GM12878 (cell line): Measurements from ENCODE around the gene RPS6KA4. TPM values are rescaled to one million over a fixed set of nuclear protein-coding genes. Genes with fewer than 3 reads are reported as not detected.

Experiments
- ATAC-seq: fragments of 200-7000 bp; cut with Tn5 transposase; 3 replicates; pipeline ENCODE4 v1.9.1; 2020; ENCODE audit warnings: mild to moderate bottlenecking, moderate library complexity
- BruUV-seq: library from RNA; stranded (reverse); fragments of 400-500 nt; replicated peaks from 2 replicates; lab custom pipeline; 2021; lab: Mats Ljungman, UMichigan
- CTCF ChIA-PET: fragments of 300-600 bp; sonication (Branson Sonifier 250); formaldehyde crosslinking; extraction: SDS; loops from one replicate; lab custom pipeline; 2021; ENCODE audit warnings: inconsistent platforms; lab: Yijun Ruan, JAX
- POLR2A ChIA-PET: fragments of 350-600 bp; formaldehyde crosslinking; extraction: SDS; loops from one replicate; lab custom pipeline; 2021; ENCODE audit warnings: inconsistent platforms; lab: Charles Lee
- RAD21 ChIA-PET: fragments of 300-600 bp; sonication (Branson Sonifier 250); formaldehyde crosslinking; loops from one replicate; lab custom pipeline; 2023; ENCODE audit warnings: antibody characterized with exemption; ENCODE audit not compliant: unreplicated experiment; lab: Charles Lee
- SMC1A ChIA-PET: fragments of 300-600 bp; sonication (Branson Sonifier 250); formaldehyde crosslinking; loops from one replicate; lab custom pipeline; 2023; ENCODE audit not compliant: unreplicated experiment, uncharacterized antibody; lab: Charles Lee
- DNase-seq: peaks from one replicate; pipeline ENCODE4 v3.0.0-alpha.2; 2011; ENCODE audit warnings: low read depth, low spot score
- FAIRE-seq: peaks from 3 replicates; lab custom pipeline; 2011; peaks lifted over from hg19 to GRCh38; lab: Jason Lieb, UNC
- H2AFZ ChIP-seq: 2 replicates; pipeline ENCODE4 v1.6.0; 2011; ENCODE audit warnings: low read depth, low read length, control low read depth; ENCODE audit not compliant: control insufficient read depth
- H3K27ac ChIP-seq: 2 replicates; pipeline ENCODE4 v1.5.1; 2011; ENCODE audit warnings: control low read depth; ENCODE audit not compliant: control insufficient read depth, insufficient read depth
- H3K27me3 ChIP-seq, 2 experiments: replicated peaks in 1 of 2; 2 replicates each; pipeline versions ENCODE4 v1.6.0 to v1.6.1; 2011; ENCODE audit warnings: low read length in 1 of 2; ENCODE audit not compliant: control insufficient read depth in 2 of 2, insufficient read depth in 2 of 2
- H3K36me3 ChIP-seq, 2 experiments: 2 replicates each; pipeline ENCODE4 v1.5.1; 2011; ENCODE audit warnings: low read length in 1 of 2; ENCODE audit not compliant: control insufficient read depth in 2 of 2, insufficient read depth in 2 of 2
- H3K4me1 ChIP-seq: 2 replicates; pipeline ENCODE4 v1.6.1; 2011; ENCODE audit warnings: mild to moderate bottlenecking, low read length, moderate library complexity, mixed read lengths; ENCODE audit not compliant: control insufficient read depth, insufficient read depth
- H3K4me2 ChIP-seq: 2 replicates; pipeline ENCODE4 v1.6.0; 2011; ENCODE audit warnings: control low read depth; ENCODE audit not compliant: control insufficient read depth, insufficient read depth
- H3K4me3 ChIP-seq: fragments of 200-600 bp; sonication (generic); 2 replicates; pipeline ENCODE4 v1.5.1; 2016
- H3K79me2 ChIP-seq: 2 replicates; pipeline ENCODE4 v1.6.0; 2011; ENCODE audit warnings: low read length; ENCODE audit not compliant: control insufficient read depth, insufficient read depth
- H3K9ac ChIP-seq: 2 replicates; pipeline ENCODE4 v1.8.0; 2011; ENCODE audit warnings: low read length, control low read depth, mixed read lengths; ENCODE audit not compliant: control insufficient read depth, insufficient read depth
- H3K9me3 ChIP-seq: replicated peaks from 3 replicates; pipeline ENCODE4 v1.5.1; 2011; ENCODE audit warnings: mild to moderate bottlenecking, low read length; ENCODE audit not compliant: control insufficient read depth, insufficient read depth
- H4K20me1 ChIP-seq: 2 replicates; pipeline ENCODE4 v1.6.0; 2011; ENCODE audit not compliant: control insufficient read depth, insufficient read depth
- BHLHE40 ChIP-seq, 2 experiments: fragments of 450-650 bp in 1 of 2; IDR thresholded peaks; 2 replicates each; pipeline ENCODE4 v1.6.1; 2011 to 2017; ENCODE audit warnings: low read depth in 2 of 2, borderline replicate concordance in 1 of 2, improper control_type of control experiment in 1 of 2, low read length in 1 of 2, mild to moderate bottlenecking in 1 of 2
- CEBPZ ChIP-seq: fragments of 150-350 bp; IDR thresholded peaks from 2 replicates; pipeline ENCODE4 v1.6.1; 2016; ENCODE audit warnings: low read depth, low read length
- EP300 ChIP-seq, 2 experiments: fragments of 150-350 bp in 1 of 2; IDR thresholded peaks; 2 replicates each; pipeline ENCODE4 v1.6.1; 2011 to 2012; ENCODE audit warnings: low read depth in 2 of 2, low read length in 2 of 2, borderline replicate concordance in 1 of 2, improper control_type of control experiment in 1 of 2, inconsistent platforms in 1 of 2; ENCODE audit not compliant: control insufficient read depth in 1 of 2
- IKZF2 ChIP-seq, 2 experiments: fragments of 450-650 bp; IDR thresholded peaks; 2 replicates each; pipeline ENCODE4 v1.6.1; 2017; ENCODE audit warnings: mild to moderate bottlenecking in 2 of 2, moderate library complexity in 2 of 2
- NBN ChIP-seq: fragments of 450-650 bp; IDR thresholded peaks from 2 replicates; pipeline ENCODE4 v1.6.1; 2016
- NFIC ChIP-seq: IDR thresholded peaks from 2 replicates; pipeline ENCODE4 v1.6.1; 2012; ENCODE audit warnings: low read depth, mild to moderate bottlenecking, inconsistent platforms, low read length, moderate library complexity
- POU2F2 ChIP-seq: IDR thresholded peaks from 3 replicates; pipeline ENCODE4 v1.6.1; 2011; ENCODE audit warnings: low read depth, mild to moderate bottlenecking, low read length, borderline replicate concordance
- RAD21 ChIP-seq: IDR thresholded peaks from 2 replicates; pipeline ENCODE4 v1.6.1; 2011; ENCODE audit warnings: mild to moderate bottlenecking, low read depth, low read length, moderate library complexity; ENCODE audit not compliant: insufficient read depth
- RCOR1 ChIP-seq: conservative IDR thresholded peaks from 2 replicates; pipeline ENCODE4 v1.6.1; 2012; ENCODE audit warnings: low read depth, low read length, improper control_type of control experiment
- SMARCA5 ChIP-seq: fragments of 450-650 bp; IDR thresholded peaks from 2 replicates; pipeline ENCODE4 v1.6.1; 2017; ENCODE audit warnings: mild to moderate bottlenecking
- ZBED1 ChIP-seq: IDR thresholded peaks from 2 replicates; pipeline ENCODE4 v1.6.1; 2016; ENCODE audit warnings: borderline replicate concordance
- ZNF217 ChIP-seq: fragments of 450-650 bp; IDR thresholded peaks from 2 replicates; pipeline ENCODE4 v1.6.1; 2017; ENCODE audit warnings: antibody characterized with exemption, mild to moderate bottlenecking
- WGBS: methylation state at CpG from one replicate; pipeline ENCODE4 v1.1.6; 2016; ENCODE audit warnings: low lambda C conversion rate; ENCODE audit not compliant: insufficient replicate concordance, insufficient coverage; ENCODE audit errors: missing lambda C conversion rate; 5-methylcytosine and 5-hydroxymethylcytosine counted together
- in situ Hi-C: fragments of 300-500 bp; cut with MboI; formaldehyde crosslinking; loops from 9 replicates; pipeline ENCODE4 v1.14.3; 2018; ENCODE audit warnings: mixed read lengths
- intact Hi-C: fragments of 100-400 bp; cut with micrococcal nuclease; formaldehyde crosslinking; loops from one replicate; pipeline ENCODE4 v1.14.2; 2022; ENCODE audit not compliant: unreplicated experiment
- polyA plus RNA-seq, 11 experiments: library from polyadenylated mRNA; depleted of rRNA in 4 of 11; unstranded in 6 of 11; stranded (reverse) in 5 of 11; fragments of >200 nt; fragmentation: Nextera tagmentation in 4 of 11; fragmentation: Illumina TruSeq in 1 of 11; extraction: Ambion mirVana in 4 of 11; extraction: Trizol in 1 of 11; gene quantifications; 1 replicate in 1 of 11; 2 replicates in 10 of 11; pipeline versions ENCODE4 v1.2.1 to v1.2.3, GENCODE V29; 2011 to 2016; ENCODE audit warnings: inconsistent platforms in 2 of 11, missing spikeins in 2 of 11, low read depth in 1 of 11
- total RNA-seq, 4 experiments: library from RNA; depleted of rRNA in 3 of 4; stranded (reverse); fragments of >200 nt in 3 of 4; fragmentation: Illumina TruSeq in 1 of 4; extraction: Trizol in 1 of 4; gene quantifications; 2 replicates each; pipeline versions ENCODE4 v1.2.1 to v1.2.3, GENCODE V29; 2013 to 2021
- TF ChIP-seq, protein P1 (sequence below): fragments of 450-650 bp; IDR thresholded peaks from 2 replicates; pipeline ENCODE4 v1.6.1; 2017; ENCODE audit warnings: mild to moderate bottlenecking
- TF ChIP-seq, protein P2 (sequence below): IDR thresholded peaks from 2 replicates; pipeline ENCODE4 v1.6.1; 2011; ENCODE audit warnings: borderline replicate concordance, low read depth, mild to moderate bottlenecking, moderate library complexity, mixed read lengths, low read length; ENCODE audit not compliant: insufficient read depth; ENCODE audit errors: extremely low read length
- TF ChIP-seq, protein P3 (sequence below): fragments of 450-650 bp; IDR thresholded peaks from 2 replicates; pipeline ENCODE4 v1.6.1; 2017; ENCODE audit warnings: borderline replicate concordance

The RPS6KA4 gene
- total and polyA plus RNA-seq, 10 of the 15 experiments (the other 5 are each of a cell fraction or from before 2014, with no cell fraction given): 0.34 to 32.6 (median 11.3) TPM

DNA sequence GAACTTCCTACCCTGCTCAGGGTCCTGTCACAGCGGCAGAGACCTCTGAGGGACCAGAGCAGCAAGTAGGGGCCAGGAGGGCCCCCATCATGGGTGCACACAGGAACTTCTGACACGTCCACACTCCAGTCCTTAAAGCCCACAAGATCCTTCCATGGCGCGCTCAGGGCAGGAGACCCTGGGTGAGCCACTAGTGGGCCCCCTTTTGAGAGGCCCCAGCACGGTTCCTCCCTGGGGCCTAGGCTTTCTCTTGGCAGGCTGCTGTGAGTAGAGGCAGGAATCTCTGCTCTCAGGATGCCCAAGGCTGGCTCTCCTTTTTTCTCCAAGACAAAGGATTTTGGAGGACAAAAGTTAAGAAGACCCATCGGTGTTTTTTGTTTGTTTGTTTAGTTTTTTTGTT, 22.4 kb downstream of the RPS6KA4 start:
- ChIA-PET SMC1A (no interaction called here), RAD21 (no interaction called here), POLR2A (no interaction called here), CTCF (interaction anchor here (1.3 kb wide), 1 partner anchor 38 kb away, joined by 3 read pairs; no protein-coding TSS in a partner anchor)
- H3K4me3 ChIP-seq: no peak overlapping the region
- ATAC-seq (no peak), FAIRE-seq (no peak), DNase-seq (no peak)
- no peak overlapping the region for H3K4me2 ChIP-seq
- H3K4me1 ChIP-seq: no peaks in the 10 kb centered on the region
- H3K27me3 ChIP-seq: peaks cover 0 to 2% of the 10 kb centered on the region in 2 experiments; a peak in 2 of 4 replicates
- no peak overlapping the region for H3K9ac ChIP-seq
- intact Hi-C loops (no loop called here), in situ Hi-C loops (no loop called here)
- no peaks in the 10 kb centered on the region for H4K20me1 ChIP-seq
- no peaks in the 10 kb centered on the region for H3K79me2 ChIP-seq
- no peaks in the 10 kb centered on the region for H3K9me3 ChIP-seq
- no peaks in the 10 kb centered on the region for H3K36me3 ChIP-seq
- WGBS: 13% methylated on average over 6 of the region's 6 CpGs
- H3K27ac ChIP-seq: no peak overlapping the region
- BruUV-seq: no TSS peak
- no peak overlapping the region for H2AFZ ChIP-seq
- TF ChIP-seq RAD21 (no peak), ZNF217 (no peak), EP300 (IDR thresholded peaks at IDR 0.05; ENCODE audit: borderline replicate concordance in 1 of 2, control insufficient read depth in 1 of 2, low read depth in 2 of 2, low read length in 2 of 2) (no peak), NFIC (no peak), IKZF2 (IDR thresholded peaks at IDR 0.05) (no peak), BHLHE40 (IDR thresholded peaks at IDR 0.05; ENCODE audit: borderline replicate concordance in 1 of 2, low read depth in 2 of 2, low read length in 1 of 2) (no peak), CEBPZ (no peak), SMARCA5 (no peak), POU2F2 (no peak), RCOR1 (no peak), ZBED1 (no peak), NBN (no peak)
- TF ChIP-seq, protein P1, sequence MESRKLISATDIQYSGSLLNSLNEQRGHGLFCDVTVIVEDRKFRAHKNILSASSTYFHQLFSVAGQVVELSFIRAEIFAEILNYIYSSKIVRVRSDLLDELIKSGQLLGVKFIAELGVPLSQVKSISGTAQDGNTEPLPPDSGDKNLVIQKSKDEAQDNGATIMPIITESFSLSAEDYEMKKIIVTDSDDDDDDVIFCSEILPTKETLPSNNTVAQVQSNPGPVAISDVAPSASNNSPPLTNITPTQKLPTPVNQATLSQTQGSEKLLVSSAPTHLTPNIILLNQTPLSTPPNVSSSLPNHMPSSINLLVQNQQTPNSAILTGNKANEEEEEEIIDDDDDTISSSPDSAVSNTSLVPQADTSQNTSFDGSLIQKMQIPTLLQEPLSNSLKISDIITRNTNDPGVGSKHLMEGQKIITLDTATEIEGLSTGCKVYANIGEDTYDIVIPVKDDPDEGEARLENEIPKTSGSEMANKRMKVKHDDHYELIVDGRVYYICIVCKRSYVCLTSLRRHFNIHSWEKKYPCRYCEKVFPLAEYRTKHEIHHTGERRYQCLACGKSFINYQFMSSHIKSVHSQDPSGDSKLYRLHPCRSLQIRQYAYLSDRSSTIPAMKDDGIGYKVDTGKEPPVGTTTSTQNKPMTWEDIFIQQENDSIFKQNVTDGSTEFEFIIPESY: no peak
- TF ChIP-seq, protein P2, sequence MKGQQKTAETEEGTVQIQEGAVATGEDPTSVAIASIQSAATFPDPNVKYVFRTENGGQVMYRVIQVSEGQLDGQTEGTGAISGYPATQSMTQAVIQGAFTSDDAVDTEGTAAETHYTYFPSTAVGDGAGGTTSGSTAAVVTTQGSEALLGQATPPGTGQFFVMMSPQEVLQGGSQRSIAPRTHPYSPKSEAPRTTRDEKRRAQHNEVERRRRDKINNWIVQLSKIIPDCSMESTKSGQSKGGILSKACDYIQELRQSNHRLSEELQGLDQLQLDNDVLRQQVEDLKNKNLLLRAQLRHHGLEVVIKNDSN: no peak
- TF ChIP-seq, protein P3, sequence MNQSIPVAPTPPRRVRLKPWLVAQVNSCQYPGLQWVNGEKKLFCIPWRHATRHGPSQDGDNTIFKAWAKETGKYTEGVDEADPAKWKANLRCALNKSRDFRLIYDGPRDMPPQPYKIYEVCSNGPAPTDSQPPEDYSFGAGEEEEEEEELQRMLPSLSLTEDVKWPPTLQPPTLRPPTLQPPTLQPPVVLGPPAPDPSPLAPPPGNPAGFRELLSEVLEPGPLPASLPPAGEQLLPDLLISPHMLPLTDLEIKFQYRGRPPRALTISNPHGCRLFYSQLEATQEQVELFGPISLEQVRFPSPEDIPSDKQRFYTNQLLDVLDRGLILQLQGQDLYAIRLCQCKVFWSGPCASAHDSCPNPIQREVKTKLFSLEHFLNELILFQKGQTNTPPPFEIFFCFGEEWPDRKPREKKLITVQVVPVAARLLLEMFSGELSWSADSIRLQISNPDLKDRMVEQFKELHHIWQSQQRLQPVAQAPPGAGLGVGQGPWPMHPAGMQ: no peak
